GM18861 (cell line): ENCODE measurements around the gene CCDC120.

Experiments
- ATAC-seq: cut with Tn5 transposase; IDR thresholded peaks from one replicate; pipeline ENCODE4 v1.9.1; 2021; ENCODE audit not compliant: unreplicated experiment

Gene CCDC120

GRCh38 chrX:49061490-49061889 lies 2.7 kb downstream of the CCDC120 start:
- ATAC-seq: no peak

DNA sequence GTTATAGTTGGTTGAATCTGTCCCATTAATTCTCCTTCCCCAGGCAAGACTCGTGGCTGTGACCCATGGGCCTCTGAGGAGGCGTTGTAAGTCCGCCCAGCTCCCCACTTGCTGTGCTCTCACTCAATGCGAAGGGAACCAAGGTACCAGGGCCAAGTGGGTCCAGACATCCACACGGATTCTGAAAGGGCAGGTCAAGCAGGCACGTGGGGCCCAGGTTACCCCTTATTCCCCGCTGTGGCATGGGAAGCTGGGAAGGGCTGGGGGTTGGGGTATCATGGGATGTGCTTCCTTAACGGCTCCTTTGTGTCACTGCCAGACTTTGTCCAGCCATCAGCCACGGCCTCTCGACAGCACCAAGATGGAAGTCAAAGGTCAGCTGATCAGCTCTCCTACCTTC lies 3.1 kb downstream of the CCDC120 start:
- no peak for ATAC-seq

GRCh38 chrX:49063715-49064114 lies 4.9 kb downstream of the CCDC120 start:
- ATAC-seq: no peak

DNA sequence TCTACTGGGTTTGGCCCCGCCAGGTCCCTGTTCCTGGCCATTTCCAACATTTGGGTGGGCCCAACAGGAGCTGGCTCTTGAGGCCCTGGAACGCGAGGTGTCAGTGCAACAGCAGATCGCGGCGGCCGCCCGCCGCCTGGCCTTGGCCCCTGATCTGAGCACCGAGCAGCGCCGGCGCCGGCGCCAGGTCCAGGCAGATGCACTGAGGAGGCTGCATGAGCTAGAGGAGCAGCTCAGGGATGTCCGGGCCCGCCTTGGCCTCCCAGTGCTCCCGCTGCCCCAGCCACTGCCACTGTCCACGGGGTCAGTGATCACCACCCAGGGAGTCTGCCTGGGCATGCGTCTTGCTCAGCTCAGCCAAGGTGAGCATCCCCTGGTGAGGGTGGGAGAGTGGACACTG lies 5.5 kb downstream of the CCDC120 start:
- no peak for ATAC-seq

DNA sequence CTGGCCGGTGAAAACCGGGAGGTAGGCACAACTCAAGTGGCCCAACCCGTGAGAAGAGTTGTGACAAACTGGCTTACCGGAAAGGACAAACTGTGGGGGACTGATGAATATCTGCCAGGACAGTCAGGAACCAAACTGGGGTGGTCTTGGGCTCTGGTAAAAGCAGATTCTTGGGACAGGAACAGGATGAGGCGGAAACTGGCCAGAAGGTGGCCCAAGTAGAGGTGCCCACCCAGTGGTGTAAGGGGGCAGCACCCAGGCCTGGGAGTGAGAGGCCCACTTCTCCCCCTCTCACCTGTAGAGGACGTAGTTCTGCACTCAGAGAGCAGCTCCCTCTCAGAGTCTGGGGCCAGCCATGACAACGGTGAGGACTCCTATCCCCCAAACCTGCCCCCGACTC lies 5.9 kb downstream of the CCDC120 start:
- ATAC-seq: no peak

DNA sequence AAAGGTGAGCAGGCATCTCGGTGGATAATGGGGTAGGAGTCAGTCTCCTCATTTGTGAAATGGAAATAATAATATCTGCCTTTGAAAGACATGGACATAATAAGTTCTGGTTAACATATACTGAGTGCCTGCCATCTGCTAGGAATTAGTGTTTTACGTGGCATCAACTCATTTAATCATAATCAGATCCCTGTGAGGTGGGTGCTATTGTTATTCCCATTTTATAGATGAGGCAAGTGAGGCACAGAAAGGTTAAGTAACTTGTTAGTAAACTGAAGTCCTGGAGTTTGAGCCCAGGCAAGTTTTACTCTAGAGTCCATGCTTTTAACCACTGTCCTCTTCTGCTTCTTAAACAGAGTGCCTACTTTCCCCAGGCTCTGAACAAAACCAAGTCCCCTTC lies 7.5 kb downstream of the CCDC120 start:
- ATAC-seq: no peak

GRCh38 chrX:49066690-49067089 lies 7.9 kb downstream of the CCDC120 start:
- ATAC-seq: no peak

GRCh38 chrX:49067285-49068120 lies 8.7 kb downstream of the CCDC120 start:
- no peak for ATAC-seq

DNA sequence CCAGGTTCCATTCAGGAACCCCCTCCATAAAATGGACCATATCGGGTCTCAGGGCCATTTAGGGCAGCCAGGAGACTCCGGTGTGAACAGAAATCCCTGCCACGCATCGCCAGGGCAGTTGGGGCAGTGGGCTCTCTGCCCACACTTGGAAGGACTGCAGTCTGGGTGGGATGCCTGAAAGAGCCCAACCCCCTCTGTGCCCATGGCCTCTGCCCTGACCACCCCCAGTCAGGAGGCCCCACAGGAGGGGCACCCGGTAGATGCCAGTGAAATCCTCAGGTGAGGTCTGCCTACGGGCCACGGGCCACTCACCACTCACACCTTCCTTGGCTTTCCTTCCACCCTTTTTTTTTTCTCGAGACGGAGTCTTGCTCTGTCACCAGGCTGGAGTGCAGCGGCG lies 10.2 kb downstream of the CCDC120 start:
- no peak for ATAC-seq

DNA sequence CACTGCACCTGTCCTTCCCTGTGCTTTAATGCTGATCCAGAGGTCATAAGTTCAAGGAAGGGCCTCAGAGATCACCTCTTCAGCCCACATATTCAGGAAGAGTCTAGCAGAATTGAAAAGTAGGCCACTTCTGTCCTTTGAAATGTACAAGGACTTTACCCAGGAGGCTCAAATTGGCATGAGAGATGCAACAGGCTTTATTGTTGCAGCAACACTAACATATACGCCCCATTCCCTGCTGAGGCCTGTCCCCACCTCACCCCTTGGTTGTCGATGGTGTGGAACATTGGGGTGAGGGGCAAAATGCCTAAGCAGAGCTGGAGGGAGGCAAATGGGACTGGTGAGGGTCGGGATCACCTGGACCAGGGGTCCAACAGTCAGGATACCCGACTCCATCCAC lies 12.2 kb downstream of the CCDC120 start:
- no peak for ATAC-seq

- no peak for ATAC-seq
These were observed 13.3 kb downstream of the CCDC120 start for GRCh38 chrX:49071877-49072711.

DNA sequence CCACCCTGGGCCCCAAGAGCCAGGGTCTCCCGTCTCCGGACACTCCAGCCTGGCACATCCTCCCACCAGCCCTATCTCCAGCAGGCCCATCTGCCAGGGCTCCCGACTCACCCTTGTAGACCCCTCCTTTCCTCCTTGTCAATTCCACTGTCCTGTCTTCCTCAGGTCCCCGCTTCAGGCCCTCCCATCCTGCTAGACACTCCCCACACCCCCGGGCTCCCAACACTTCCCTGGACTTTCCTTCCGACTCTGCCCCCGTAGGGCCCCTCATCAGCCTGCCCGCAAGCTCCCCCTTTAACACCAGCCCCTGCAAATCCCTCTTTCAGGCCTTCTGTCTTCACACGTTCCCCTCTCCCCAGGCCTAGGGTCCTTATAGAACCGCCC lies 13.9 kb downstream of the CCDC120 start:
- no peak for ATAC-seq

- peak; percentile 60 for ATAC-seq
These were observed 15.1 kb downstream of the CCDC120 start, which contains the start of gene PRAF2 for GRCh38 chrX:49073601-49074575. TSS of gene PRAF2 (minus strand) at chrX:49074002. CDS start at chrX:49073987, 15 bp downstream.

DNA sequence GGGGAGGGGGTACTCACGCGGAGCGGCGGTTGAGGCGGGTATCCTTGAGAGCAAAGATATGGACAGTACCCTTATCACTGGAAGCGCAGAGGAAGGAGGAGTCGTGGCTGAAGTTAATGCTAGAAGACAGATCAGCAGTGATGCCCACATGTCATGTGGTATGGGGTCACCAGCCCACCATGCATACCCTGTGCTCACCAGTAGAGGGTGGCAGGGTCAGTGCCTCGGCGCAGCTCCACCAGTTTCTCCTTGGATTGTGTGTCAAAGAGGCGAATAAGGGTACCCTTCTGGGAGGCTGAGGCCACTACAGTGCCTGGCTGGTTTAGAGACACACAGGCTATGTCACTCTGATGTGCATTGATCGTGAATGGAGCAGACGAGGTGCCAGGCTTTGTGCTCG lies 16.5 kb downstream of the CCDC120 start:
- no peak for ATAC-seq

GRCh38 chrX:49077941-49078340 lies 19.1 kb downstream of the CCDC120 start:
- ATAC-seq: no peak

DNA sequence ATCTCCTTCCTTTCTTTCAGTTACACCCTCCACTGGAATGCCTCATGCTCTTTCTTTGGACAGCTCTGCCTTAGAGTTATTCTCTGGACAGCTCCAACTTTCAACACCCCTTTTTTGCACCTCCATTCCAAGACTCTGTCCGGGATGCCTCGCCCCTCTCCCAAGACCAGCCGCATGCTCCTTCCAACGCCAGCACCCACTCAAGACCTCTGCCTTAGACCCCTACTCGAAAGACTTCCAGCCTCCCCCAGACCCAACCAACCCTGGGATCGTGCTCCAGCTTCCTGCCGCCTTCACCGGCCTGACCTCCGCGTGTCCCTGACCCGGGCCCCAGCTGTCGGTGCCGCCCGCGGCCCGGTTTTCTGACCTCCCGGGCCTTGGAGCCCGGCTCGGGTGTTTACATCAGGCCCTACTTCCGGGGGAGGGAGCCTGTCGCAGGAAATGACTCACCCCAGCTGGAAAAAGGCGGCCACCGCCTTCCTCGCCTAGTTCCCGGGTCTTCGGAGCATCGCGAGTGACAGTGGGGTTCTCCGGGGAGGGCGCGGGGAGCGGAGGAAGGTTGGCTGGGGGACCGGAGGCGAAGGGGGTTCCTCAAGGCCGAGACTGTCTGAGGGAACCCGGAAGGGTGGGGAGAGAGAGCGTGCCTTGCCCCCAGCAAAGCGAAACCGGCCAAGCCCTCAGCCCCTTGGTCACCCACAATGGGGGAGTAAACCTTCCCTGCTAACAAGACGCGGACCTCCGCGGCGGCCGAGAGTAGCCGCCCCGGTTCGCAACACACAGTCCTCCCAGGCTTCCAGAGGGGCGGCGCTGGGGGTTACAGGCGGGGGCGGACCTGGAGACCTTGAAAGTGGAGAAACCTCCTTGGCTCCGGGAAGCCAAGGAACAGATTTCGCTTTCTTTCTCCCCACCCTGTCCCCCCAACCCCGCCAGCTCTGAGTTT lies 21.0 kb downstream of the CCDC120 start, which contains the start of gene WDR45:
TSS of gene WDR45 (minus strand) at position 399 of the 940 bp plus-strand sequence. CDS start 1,792 bp downstream, outside the sequence.
- ATAC-seq: no peak

GRCh38 chrX:49082271-49082871 lies 23.6 kb downstream of the CCDC120 start:
- no peak for ATAC-seq

DNA sequence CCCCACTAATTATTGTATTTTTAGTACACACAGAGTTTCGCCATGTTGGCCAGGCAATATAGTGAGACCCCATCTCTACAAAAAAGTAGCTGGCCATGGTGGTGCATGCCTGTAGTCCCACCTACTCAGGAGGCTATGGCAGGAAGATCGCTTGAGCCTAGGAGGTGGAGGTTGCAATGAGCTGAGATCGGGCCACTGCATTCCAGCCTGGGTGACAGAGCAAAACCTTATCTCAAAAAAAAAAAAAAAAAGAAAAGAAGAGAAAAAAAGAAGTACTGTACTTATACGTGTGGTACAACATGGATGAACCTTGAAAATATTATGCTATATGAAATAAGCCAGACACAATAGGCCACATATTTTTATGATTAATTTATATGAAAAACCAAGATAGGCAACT lies 30.8 kb downstream of the CCDC120 start:
- ATAC-seq: no peak

DNA sequence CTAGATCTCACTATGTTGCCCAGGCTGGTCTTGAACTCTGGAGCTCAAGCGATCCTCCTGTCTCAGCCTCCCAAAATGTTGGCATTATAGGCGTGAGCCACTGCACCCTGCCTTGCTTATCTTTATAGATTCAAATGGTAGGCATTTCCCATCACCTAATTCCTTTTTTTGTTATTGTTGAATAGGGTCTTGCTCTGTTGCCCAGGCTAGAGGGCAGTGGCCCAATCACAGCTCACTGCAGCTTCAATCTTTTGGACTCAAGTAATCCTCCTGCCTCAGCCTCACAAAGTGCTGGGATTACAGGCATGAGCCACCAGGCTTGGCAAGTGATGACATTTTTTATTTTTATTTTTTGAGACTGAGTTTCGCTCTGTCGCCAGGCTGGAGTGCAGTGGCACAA lies 37.6 kb downstream of the CCDC120 start:
- ATAC-seq: no peak
